ENCODE results near the gene KLF18. TPM values are rescaled to one million over a fixed set of nuclear protein-coding genes. Genes with fewer than 3 reads are reported as not detected.
"Not testable (repeated sequence)": the region's sequence is repeated elsewhere in the genome, so short reads cannot be mapped to it uniquely, and the experiment has no call there.

KLF18 gene
- total and polyA plus RNA-seq, 2 donors (not counting 1 experiment from before 2014, with no cell fraction given) = not detected

- no peak for TF ChIP-seq EZH2 (IDR thresholded peaks at IDR 0.05; ENCODE audit: borderline replicate concordance, insufficient read depth, low read depth, low read length, poor library complexity, severe bottlenecking)
- TF ChIP-seq CTCF (IDR thresholded peaks at IDR 0.05) = no peak
- WGBS (ENCODE audit: insufficient coverage) = 95% methylated on average over 18 of the region's 25 CpGs
- H2AFZ ChIP-seq (ENCODE audit: insufficient read depth, low read depth, low read length, poor library complexity, severe bottlenecking) = no peak within 1 kb of the TSS
Observed at GRCh38 chr1:44118682-44119081, 22.7 kb downstream of the KLF18 start, which contains the start of gene KLF17. Gene KLF17 (plus strand): TSS chr1:44118821. CDS start chr1:44118908, 87 bp downstream.

GRCh38 chr1:44117272-44117671 lies 24.2 kb downstream of the KLF18 start:
- H3K36me3 ChIP-seq (replicated peaks in 1 of 2; ENCODE audit: control extremely low read depth in 1 of 2, control insufficient read depth in 1 of 2, extremely low read depth in 1 of 2, insufficient read depth in 2 of 2, low read length in 1 of 2); H3K4me1 Mint-ChIP-seq; H3K4me2 ChIP-seq (replicated peaks; ENCODE audit: low read depth, low read length, poor library complexity, severe bottlenecking); H3K27ac ChIP-seq (ENCODE audit: low read length in 2 of 2); ATAC-seq (ENCODE audit: low read depth); H3K27me3 ChIP-seq (replicated peaks in 1 of 4; ENCODE audit: control extremely low read depth in 1 of 4, control insufficient read depth in 3 of 4, insufficient read depth in 4 of 4, low read length in 3 of 4); H3K27ac Mint-ChIP-seq; H2AFZ ChIP-seq (ENCODE audit: insufficient read depth, low read depth, low read length, poor library complexity, severe bottlenecking); H4K20me1 ChIP-seq (ENCODE audit: control insufficient read depth, insufficient read depth, low read length, poor library complexity, severe bottlenecking); H3K4me3 Mint-ChIP-seq; DNase-seq; H3K9me3 ChIP-seq (ENCODE audit: control extremely low read depth in 1 of 3, control insufficient read depth in 2 of 3, insufficient read depth in 1 of 3, low read length in 2 of 3); H3K9ac ChIP-seq (ENCODE audit: low read length); intact Hi-C loops (cut with micrococcal nuclease); H3K79me2 ChIP-seq (ENCODE audit: control insufficient read depth, insufficient read depth, low read length); POLR2A ChIA-PET; H3K4me1 ChIP-seq (ENCODE audit: control insufficient read depth in 2 of 2, insufficient read depth in 2 of 2, low read length in 2 of 2); H3K4me3 ChIP-seq (ENCODE audit: control extremely low read depth in 1 of 5, extremely low read depth in 1 of 5, insufficient read depth in 1 of 5, low read depth in 2 of 5, low read length in 4 of 5); CTCF ChIA-PET; H3K9me3 Mint-ChIP-seq (ENCODE audit: insufficient read depth): not testable (repeated sequence)
- peaks cover 12% of the 10 kb centered on the region for H3K27me3 Mint-ChIP-seq
- 97% methylated on average over 5 of the region's 10 CpGs for WGBS (ENCODE audit: insufficient coverage)

More at GRCh38 chr1:44118682-44119081, 22.7 kb downstream of the KLF18 start, which contains the start of gene KLF17:
- Histone ChIP-seq H3K9me3 (ENCODE audit: control extremely low read depth in 1 of 3, control insufficient read depth in 2 of 3, insufficient read depth in 1 of 3, low read length in 2 of 3) (no peaks in the 10 kb centered on the region), H3K27ac (ENCODE audit: low read length in 2 of 2) (no peak within 1 kb of the TSS), H3K36me3 (replicated peaks in 1 of 2; ENCODE audit: control extremely low read depth in 1 of 2, control insufficient read depth in 1 of 2, extremely low read depth in 1 of 2, insufficient read depth in 2 of 2, low read length in 1 of 2) (no peaks in the 10 kb centered on the region), H3K27me3 (replicated peaks in 1 of 4; ENCODE audit: control extremely low read depth in 1 of 4, control insufficient read depth in 3 of 4, insufficient read depth in 4 of 4, low read length in 3 of 4) (no peaks in the 10 kb centered on the region), H3K4me3 (ENCODE audit: control extremely low read depth in 1 of 5, extremely low read depth in 1 of 5, insufficient read depth in 1 of 5, low read depth in 2 of 5, low read length in 4 of 5) (no peak within 1 kb of the TSS), H3K79me2 (ENCODE audit: control insufficient read depth, insufficient read depth, low read length) (no peaks in the 10 kb centered on the region), H3K4me1 (ENCODE audit: control insufficient read depth in 2 of 2, insufficient read depth in 2 of 2, low read length in 2 of 2) (no peaks in the 10 kb centered on the region), H3K9ac (ENCODE audit: low read length) (no peak within 1 kb of the TSS), H3K4me2 (replicated peaks; ENCODE audit: low read depth, low read length, poor library complexity, severe bottlenecking) (no peak within 1 kb of the TSS), H4K20me1 (ENCODE audit: control insufficient read depth, insufficient read depth, low read length, poor library complexity, severe bottlenecking) (no peaks in the 10 kb centered on the region)
- no peak within 1 kb of the TSS for H3K27ac Mint-ChIP-seq
- no peak for ATAC-seq (ENCODE audit: low read depth)
- no peak within 1 kb of the TSS for H3K4me3 Mint-ChIP-seq
- H3K27me3 Mint-ChIP-seq = peaks cover 19% of the 10 kb centered on the region
- H3K4me1 Mint-ChIP-seq = no peaks in the 10 kb centered on the region
- intact Hi-C loops (cut with micrococcal nuclease) = no loop called here
- ChIA-PET CTCF (no interaction called here), POLR2A (no interaction called here)
- DNase-seq = no peak
- H3K9me3 Mint-ChIP-seq (ENCODE audit: insufficient read depth) = no peaks in the 10 kb centered on the region
